ENCODE measurements around the gene ATG2A.

Gene ATG2A

DNA sequence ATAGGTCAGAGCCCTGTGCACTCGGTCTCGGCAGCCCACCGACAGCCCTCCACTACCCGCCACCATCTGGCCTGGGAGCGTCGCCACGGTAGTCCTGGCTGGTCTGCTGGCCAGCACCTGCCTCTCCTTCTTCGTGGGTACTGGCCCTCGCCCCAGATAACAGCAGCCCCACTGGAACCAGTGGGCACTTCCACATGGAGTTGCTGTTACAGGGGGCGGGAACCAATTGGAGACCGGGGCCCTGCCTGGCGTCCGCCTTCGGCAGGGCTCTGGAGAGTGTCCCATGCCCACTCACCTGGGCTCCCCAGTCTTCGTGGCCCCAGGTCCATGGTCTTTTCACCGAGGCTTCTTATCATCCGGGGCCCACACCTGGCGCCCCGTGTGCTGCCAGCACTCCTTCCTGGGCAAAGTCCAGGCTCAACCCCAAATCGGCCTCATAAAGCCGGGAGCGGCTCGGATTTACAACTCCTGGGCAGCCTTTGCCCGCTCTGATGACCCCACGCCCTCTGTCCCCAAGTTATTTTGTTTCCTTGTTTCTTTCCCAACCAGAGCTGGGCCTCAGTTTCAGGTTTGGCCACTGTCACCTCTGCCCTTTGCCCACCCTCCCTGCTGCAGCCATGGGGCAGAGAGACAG is 25.7 kb downstream of the ATG2A start:
- peaks cover 6% of the 10 kb centered on the region for H3K4me1 ChIP-seq (ENCODE audit: control insufficient read depth, insufficient read depth, low read length)
- no peaks in the 10 kb centered on the region for H3K9me3 ChIP-seq (ENCODE audit: control insufficient read depth, low read length)
- no peak for DNase-seq (ENCODE audit: low read depth)
- no peak overlapping the region for H3K4me3 ChIP-seq (ENCODE audit: low read length)
- no peak overlapping the region for H3K9ac ChIP-seq (ENCODE audit: low read length)
- H3K27me3 ChIP-seq (replicated peaks; ENCODE audit: control insufficient read depth, insufficient read depth, low read length) = no peaks in the 10 kb centered on the region
- peaks cover 5% of the 10 kb centered on the region for H3K36me3 ChIP-seq (ENCODE audit: control insufficient read depth, insufficient read depth, low read length, severe bottlenecking)

GRCh38 chr11:64890522-64890939 is 26.5 kb downstream of the ATG2A start:
- Histone ChIP-seq H3K4me3 (ENCODE audit: low read length) (no peak overlapping the region), H3K27me3 (replicated peaks; ENCODE audit: control insufficient read depth, insufficient read depth, low read length) (no peaks in the 10 kb centered on the region), H3K36me3 (ENCODE audit: control insufficient read depth, insufficient read depth, low read length, severe bottlenecking) (peaks cover under 1% of the 10 kb centered on the region), H3K4me1 (ENCODE audit: control insufficient read depth, insufficient read depth, low read length) (peaks cover 14% of the 10 kb centered on the region), H3K9ac (ENCODE audit: low read length) (no peak overlapping the region), H3K9me3 (ENCODE audit: control insufficient read depth, low read length) (no peaks in the 10 kb centered on the region)
- DNase-seq (ENCODE audit: low read depth) = no peak

GRCh38 chr11:64888729-64889511 is 28.1 kb downstream of the ATG2A start:
- DNase-seq (ENCODE audit: low read depth) = no peak
- no peaks in the 10 kb centered on the region for H3K36me3 ChIP-seq (ENCODE audit: control insufficient read depth, insufficient read depth, low read length, severe bottlenecking)
- H3K4me1 ChIP-seq (ENCODE audit: control insufficient read depth, insufficient read depth, low read length) = peaks cover 17% of the 10 kb centered on the region
- no peak overlapping the region for H3K4me3 ChIP-seq (ENCODE audit: low read length)
- H3K9me3 ChIP-seq (ENCODE audit: control insufficient read depth, low read length) = no peaks in the 10 kb centered on the region
- no peaks in the 10 kb centered on the region for H3K27me3 ChIP-seq (replicated peaks; ENCODE audit: control insufficient read depth, insufficient read depth, low read length)
- no peak overlapping the region for H3K9ac ChIP-seq (ENCODE audit: low read length)

- H3K36me3 ChIP-seq (ENCODE audit: control insufficient read depth, insufficient read depth, low read length, severe bottlenecking) = no peaks in the 10 kb centered on the region
- no peak overlapping the region for H3K4me3 ChIP-seq (ENCODE audit: low read length)
- H3K9ac ChIP-seq (ENCODE audit: low read length) = peak overlapping the region; percentile 50
- no peaks in the 10 kb centered on the region for H3K27me3 ChIP-seq (replicated peaks; ENCODE audit: control insufficient read depth, insufficient read depth, low read length)
- no peak for DNase-seq (ENCODE audit: low read depth)
- H3K4me1 ChIP-seq (ENCODE audit: control insufficient read depth, insufficient read depth, low read length) = peaks cover 17% of the 10 kb centered on the region
- no peaks in the 10 kb centered on the region for H3K9me3 ChIP-seq (ENCODE audit: control insufficient read depth, low read length)
Observed at GRCh38 chr11:64888406-64888728, 28.6 kb downstream of the ATG2A start.

GRCh38 chr11:64887757-64888405 is 29.1 kb downstream of the ATG2A start:
- H3K4me1 ChIP-seq (ENCODE audit: control insufficient read depth, insufficient read depth, low read length) = peaks cover 17% of the 10 kb centered on the region
- no peaks in the 10 kb centered on the region for H3K36me3 ChIP-seq (ENCODE audit: control insufficient read depth, insufficient read depth, low read length, severe bottlenecking)
- H3K9me3 ChIP-seq (ENCODE audit: control insufficient read depth, low read length) = no peaks in the 10 kb centered on the region
- peak overlapping the region; percentile 50 for H3K9ac ChIP-seq (ENCODE audit: low read length)
- DNase-seq (ENCODE audit: low read depth) = peak; percentile 84
- no peaks in the 10 kb centered on the region for H3K27me3 ChIP-seq (replicated peaks; ENCODE audit: control insufficient read depth, insufficient read depth, low read length)
- H3K4me3 ChIP-seq (ENCODE audit: low read length) = no peak overlapping the region

- Histone ChIP-seq H3K36me3 (ENCODE audit: control insufficient read depth, insufficient read depth, low read length, severe bottlenecking) (no peaks in the 10 kb centered on the region), H3K4me3 (ENCODE audit: low read length) (no peak overlapping the region), H3K27me3 (replicated peaks; ENCODE audit: control insufficient read depth, insufficient read depth, low read length) (no peaks in the 10 kb centered on the region), H3K9ac (ENCODE audit: low read length) (peak overlapping the region; percentile 50), H3K9me3 (ENCODE audit: control insufficient read depth, low read length) (no peaks in the 10 kb centered on the region), H3K4me1 (ENCODE audit: control insufficient read depth, insufficient read depth, low read length) (peaks cover 17% of the 10 kb centered on the region)
- DNase-seq (ENCODE audit: low read depth) = no peak
Observed at GRCh38 chr11:64887234-64887756, 29.7 kb downstream of the ATG2A start.

DNA sequence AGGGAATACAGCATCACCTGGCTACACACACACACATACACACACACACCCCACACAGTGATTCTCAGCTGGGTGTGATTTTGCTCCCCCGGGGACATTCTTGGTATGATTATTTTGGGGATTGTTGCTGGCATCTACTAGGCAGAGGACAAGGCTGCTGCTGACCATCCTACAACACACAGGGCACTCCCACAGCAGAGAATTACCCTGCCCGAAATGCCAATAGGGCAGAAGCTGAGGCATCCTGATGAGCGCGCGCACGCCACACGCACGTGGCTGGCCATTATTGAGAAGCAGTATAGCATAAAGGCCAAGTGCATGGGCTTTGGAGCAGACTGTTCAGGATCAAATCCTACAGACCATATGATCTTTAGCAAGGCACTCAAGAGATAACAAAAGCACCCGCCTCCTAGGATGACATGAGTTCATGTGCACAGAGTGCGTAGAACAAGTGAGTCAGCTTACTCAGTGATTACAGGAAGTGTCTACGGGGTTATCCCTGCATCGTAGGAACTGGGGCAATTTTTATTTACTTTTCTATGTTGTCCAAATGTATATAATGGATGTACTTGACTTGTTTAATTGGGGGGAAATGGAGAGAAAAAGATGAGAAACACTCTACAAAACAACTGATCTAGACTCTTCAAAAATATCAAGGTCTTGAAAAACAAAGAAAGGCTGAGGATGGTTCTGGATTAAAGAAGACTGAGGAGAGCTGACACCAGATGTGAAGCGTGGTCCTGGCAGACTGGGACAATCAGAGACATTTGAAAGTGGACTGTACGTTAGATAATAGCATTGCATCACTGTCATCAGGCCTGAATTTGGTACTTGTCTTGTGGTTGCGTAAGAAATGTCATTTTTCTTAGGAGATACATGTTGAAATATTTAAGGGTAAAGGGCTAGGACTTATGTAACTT is 31.4 kb downstream of the ATG2A start:
- no peaks in the 10 kb centered on the region for H3K27me3 ChIP-seq (replicated peaks; ENCODE audit: control insufficient read depth, insufficient read depth, low read length)
- peak; percentile 75 for DNase-seq (ENCODE audit: low read depth)
- H3K9me3 ChIP-seq (ENCODE audit: control insufficient read depth, low read length) = no peaks in the 10 kb centered on the region
- no peak overlapping the region for H3K4me3 ChIP-seq (ENCODE audit: low read length)
- H3K4me1 ChIP-seq (ENCODE audit: control insufficient read depth, insufficient read depth, low read length) = peaks cover 21% of the 10 kb centered on the region
- no peak overlapping the region for H3K9ac ChIP-seq (ENCODE audit: low read length)
- no peaks in the 10 kb centered on the region for H3K36me3 ChIP-seq (ENCODE audit: control insufficient read depth, insufficient read depth, low read length, severe bottlenecking)

DNA sequence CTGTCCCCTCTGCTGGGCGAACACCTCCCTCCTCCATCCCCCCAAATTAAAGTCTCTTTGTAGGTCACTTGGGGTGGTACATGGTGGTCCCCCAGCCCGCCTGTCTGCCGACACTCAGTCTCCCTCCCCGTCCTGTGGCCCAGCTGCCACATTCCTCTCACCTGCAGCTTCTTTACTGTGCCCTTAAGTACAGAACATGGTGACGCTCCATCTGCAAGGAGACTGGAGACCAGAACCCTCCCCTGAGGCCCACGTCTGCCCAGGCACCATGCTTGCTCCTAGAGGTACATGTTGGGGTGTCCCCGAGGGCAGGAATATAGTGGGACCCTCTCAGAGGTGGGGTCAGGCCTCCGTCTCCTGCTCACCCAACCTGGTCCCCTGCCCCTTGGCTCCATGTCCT is 33.0 kb downstream of the ATG2A start:
- DNase-seq (ENCODE audit: low read depth) = no peak
- Histone ChIP-seq H3K4me3 (ENCODE audit: low read length) (no peak overlapping the region), H3K9ac (ENCODE audit: low read length) (no peak overlapping the region), H3K27me3 (replicated peaks; ENCODE audit: control insufficient read depth, insufficient read depth, low read length) (no peaks in the 10 kb centered on the region), H3K36me3 (ENCODE audit: control insufficient read depth, insufficient read depth, low read length, severe bottlenecking) (no peaks in the 10 kb centered on the region), H3K9me3 (ENCODE audit: control insufficient read depth, low read length) (no peaks in the 10 kb centered on the region), H3K4me1 (ENCODE audit: control insufficient read depth, insufficient read depth, low read length) (peaks cover 37% of the 10 kb centered on the region)

- no peaks in the 10 kb centered on the region for H3K9me3 ChIP-seq (ENCODE audit: control insufficient read depth, low read length)
- no peak overlapping the region for H3K4me3 ChIP-seq (ENCODE audit: low read length)
- no peaks in the 10 kb centered on the region for H3K36me3 ChIP-seq (ENCODE audit: control insufficient read depth, insufficient read depth, low read length, severe bottlenecking)
- H3K4me1 ChIP-seq (ENCODE audit: control insufficient read depth, insufficient read depth, low read length) = peaks cover 39% of the 10 kb centered on the region
- DNase-seq (ENCODE audit: low read depth) = no peak
- no peaks in the 10 kb centered on the region for H3K27me3 ChIP-seq (replicated peaks; ENCODE audit: control insufficient read depth, insufficient read depth, low read length)
- H3K9ac ChIP-seq (ENCODE audit: low read length) = no peak overlapping the region
Observed at GRCh38 chr11:64883575-64883974, 33.4 kb downstream of the ATG2A start.

- Histone ChIP-seq H3K9ac (ENCODE audit: low read length) (no peak overlapping the region), H3K9me3 (ENCODE audit: control insufficient read depth, low read length) (no peaks in the 10 kb centered on the region), H3K4me1 (ENCODE audit: control insufficient read depth, insufficient read depth, low read length) (peaks cover 34% of the 10 kb centered on the region)
Observed at GRCh38 chr11:64882243-64882642, 34.8 kb downstream of the ATG2A start.

More at GRCh38 chr11:64882243-64882642, 34.8 kb downstream of the ATG2A start:
- no peak for DNase-seq (ENCODE audit: low read depth)
- Histone ChIP-seq H3K27me3 (replicated peaks; ENCODE audit: control insufficient read depth, insufficient read depth, low read length) (no peaks in the 10 kb centered on the region), H3K36me3 (ENCODE audit: control insufficient read depth, insufficient read depth, low read length, severe bottlenecking) (no peaks in the 10 kb centered on the region), H3K4me3 (ENCODE audit: low read length) (no peak overlapping the region)

All from adipocyte (in vitro differentiated cells).